ENCODE results near the gene SPNS1. TPM values are rescaled to one million over a fixed set of nuclear protein-coding genes. Genes with fewer than 3 reads are reported as not detected.
"Not testable (repeated sequence)": the region's sequence is repeated elsewhere in the genome, so short reads cannot be mapped to it uniquely, and the experiment has no call there.

SPNS1 gene
- total and polyA plus RNA-seq, 8 donors = 12.6 to 57.6 (median 15.2) TPM

DNA sequence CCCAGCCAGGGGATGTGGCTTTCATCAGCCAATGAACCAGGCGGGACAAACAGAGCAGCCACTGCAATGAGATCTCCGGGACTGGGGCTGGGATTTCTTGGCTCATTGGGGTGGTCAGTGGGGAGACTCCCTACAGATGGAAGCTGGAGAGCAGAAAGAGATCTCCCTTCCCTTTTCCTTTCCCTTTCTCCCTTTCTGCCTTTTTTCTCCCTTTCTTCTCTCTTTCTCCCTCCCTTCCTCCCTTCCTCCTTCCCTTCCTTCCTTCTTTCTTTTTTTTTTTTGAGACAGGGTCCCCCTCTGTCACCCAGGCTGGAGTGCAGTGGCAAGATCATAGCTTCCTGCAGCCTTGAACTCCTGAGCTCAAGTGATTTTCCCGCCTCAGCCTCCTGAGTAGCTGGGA is 24.3 kb downstream of the SPNS1 start:
- Histone ChIP-seq H3K4me3 (no peak overlapping the region), H3K27ac (no peak overlapping the region), H3K4me1 (no peaks in the 10 kb centered on the region), H3K27me3 (no peaks in the 10 kb centered on the region), H3K9me3 (no peaks in the 10 kb centered on the region), H3K36me3 (no peaks in the 10 kb centered on the region)
- DNase-seq (no peak), ATAC-seq (no peak), FAIRE-seq (no peak)
- TF ChIP-seq, protein P1, sequence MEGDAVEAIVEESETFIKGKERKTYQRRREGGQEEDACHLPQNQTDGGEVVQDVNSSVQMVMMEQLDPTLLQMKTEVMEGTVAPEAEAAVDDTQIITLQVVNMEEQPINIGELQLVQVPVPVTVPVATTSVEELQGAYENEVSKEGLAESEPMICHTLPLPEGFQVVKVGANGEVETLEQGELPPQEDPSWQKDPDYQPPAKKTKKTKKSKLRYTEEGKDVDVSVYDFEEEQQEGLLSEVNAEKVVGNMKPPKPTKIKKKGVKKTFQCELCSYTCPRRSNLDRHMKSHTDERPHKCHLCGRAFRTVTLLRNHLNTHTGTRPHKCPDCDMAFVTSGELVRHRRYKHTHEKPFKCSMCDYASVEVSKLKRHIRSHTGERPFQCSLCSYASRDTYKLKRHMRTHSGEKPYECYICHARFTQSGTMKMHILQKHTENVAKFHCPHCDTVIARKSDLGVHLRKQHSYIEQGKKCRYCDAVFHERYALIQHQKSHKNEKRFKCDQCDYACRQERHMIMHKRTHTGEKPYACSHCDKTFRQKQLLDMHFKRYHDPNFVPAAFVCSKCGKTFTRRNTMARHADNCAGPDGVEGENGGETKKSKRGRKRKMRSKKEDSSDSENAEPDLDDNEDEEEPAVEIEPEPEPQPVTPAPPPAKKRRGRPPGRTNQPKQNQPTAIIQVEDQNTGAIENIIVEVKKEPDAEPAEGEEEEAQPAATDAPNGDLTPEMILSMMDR (IDR thresholded peaks at IDR 0.05) = no peak
- 52 to 78% methylated on average over 3 of the region's 3 CpGs for WGBS, 2 donors
- intact Hi-C loops (cut with DNase I) = no loop called here

DNA sequence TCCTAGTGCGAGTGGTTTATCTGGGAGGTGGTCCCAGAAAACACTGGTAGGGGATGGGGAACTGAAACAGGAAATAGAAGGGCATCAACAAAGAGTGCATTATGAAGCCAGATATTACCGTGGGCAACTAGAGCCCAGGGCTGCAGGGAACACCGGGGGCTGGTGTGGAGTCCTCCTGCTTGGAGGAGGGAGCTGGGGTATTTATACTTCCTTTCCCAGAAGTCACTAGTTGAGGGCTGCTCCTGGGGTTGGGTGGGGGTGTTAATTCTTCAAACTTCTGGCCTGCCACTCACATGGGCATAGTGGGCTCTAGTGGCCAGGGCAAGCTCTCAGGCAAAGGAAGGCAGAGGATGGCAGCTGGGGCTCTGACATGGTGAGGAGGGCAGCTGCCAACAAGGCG is 25.0 kb downstream of the SPNS1 start:
- H3K27ac ChIP-seq = no peak overlapping the region
- FAIRE-seq (no peak), ATAC-seq (no peak), DNase-seq (no peak)
- H3K36me3 ChIP-seq = no peaks in the 10 kb centered on the region
- no peak overlapping the region for H3K4me3 ChIP-seq
- H3K9me3 ChIP-seq = no peaks in the 10 kb centered on the region
- H3K4me1 ChIP-seq = no peaks in the 10 kb centered on the region
- H3K27me3 ChIP-seq = no peaks in the 10 kb centered on the region
- intact Hi-C loops (cut with DNase I) = no loop called here
- 51 to 64% methylated on average over 4 of the region's 4 CpGs for WGBS, 2 donors
- TF ChIP-seq, protein P1 (IDR thresholded peaks at IDR 0.05) = no peak

DNA sequence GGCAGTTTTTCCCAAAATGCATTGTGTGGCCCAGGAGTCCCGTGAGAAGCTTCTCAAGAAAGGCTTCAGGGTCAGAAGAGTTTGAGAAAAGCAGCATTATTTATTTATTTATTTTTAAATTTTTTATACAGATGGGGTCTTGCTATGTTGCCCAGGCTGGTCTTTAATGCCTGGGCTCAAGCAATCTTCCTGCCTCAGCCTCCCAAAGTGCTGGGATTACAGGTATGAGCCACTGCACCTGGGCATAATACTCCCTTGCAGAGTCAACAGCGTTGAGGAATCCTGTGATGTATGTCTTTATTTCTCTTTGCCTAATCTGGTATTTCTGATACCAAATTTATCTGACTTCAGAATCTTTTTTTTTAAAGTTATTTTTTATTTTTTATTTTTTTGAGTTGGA is 25.4 kb downstream of the SPNS1 start:
- intact Hi-C loops (cut with DNase I) = no loop called here

DNA sequence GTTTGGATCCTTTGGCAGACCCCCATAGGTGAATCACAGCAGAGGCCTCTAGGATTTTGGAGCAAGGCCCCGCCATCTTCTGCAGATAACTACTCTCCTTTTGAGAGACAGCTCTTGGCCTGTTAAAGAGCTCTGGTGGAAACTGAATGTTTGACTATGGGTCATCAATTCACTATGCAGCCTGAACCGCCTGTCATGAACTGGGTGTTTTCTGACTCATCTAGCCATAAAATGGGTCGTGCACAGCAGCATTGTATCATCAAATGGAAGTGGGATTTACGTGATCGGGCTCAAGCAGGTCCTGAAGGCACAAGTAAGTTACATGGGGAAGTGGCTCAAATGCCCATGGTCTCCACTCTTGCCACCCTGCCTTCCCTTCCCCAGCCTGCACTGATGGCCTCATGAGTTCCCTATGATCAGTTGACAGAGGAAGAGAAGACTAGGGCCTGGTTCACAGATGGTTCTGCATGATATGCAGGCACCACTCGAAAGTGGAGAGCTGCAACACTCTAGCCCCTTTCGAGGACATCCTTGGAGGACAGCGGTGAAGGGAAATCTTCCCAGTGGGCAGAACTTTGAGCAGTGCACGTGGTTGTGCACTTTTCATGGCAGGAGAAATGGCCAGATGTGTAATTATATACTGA is 30.0 kb downstream of the SPNS1 start:
- H3K27ac ChIP-seq; intact Hi-C loops (cut with DNase I); ATAC-seq; H3K4me1 ChIP-seq; DNase-seq; H3K36me3 ChIP-seq; H3K4me3 ChIP-seq; H3K27me3 ChIP-seq; FAIRE-seq; H3K9me3 ChIP-seq: not testable (repeated sequence)
- WGBS, 2 donors = 63 to 69% methylated on average over 9 of the region's 9 CpGs

More for the DNA sequence above, 25.4 kb downstream of the SPNS1 start:
- H3K4me3 ChIP-seq = no peak overlapping the region
- ATAC-seq (no peak), FAIRE-seq (no peak), DNase-seq (no peak)
- H3K27me3 ChIP-seq = no peaks in the 10 kb centered on the region
- 84 to 95% methylated on average over 2 of the region's 2 CpGs for WGBS, 2 donors
- H3K27ac ChIP-seq = no peak overlapping the region
- H3K4me1 ChIP-seq = no peaks in the 10 kb centered on the region
- no peaks in the 10 kb centered on the region for H3K36me3 ChIP-seq
- TF ChIP-seq, protein P1 (IDR thresholded peaks at IDR 0.05) = no peak
- H3K9me3 ChIP-seq = no peaks in the 10 kb centered on the region

DNA sequence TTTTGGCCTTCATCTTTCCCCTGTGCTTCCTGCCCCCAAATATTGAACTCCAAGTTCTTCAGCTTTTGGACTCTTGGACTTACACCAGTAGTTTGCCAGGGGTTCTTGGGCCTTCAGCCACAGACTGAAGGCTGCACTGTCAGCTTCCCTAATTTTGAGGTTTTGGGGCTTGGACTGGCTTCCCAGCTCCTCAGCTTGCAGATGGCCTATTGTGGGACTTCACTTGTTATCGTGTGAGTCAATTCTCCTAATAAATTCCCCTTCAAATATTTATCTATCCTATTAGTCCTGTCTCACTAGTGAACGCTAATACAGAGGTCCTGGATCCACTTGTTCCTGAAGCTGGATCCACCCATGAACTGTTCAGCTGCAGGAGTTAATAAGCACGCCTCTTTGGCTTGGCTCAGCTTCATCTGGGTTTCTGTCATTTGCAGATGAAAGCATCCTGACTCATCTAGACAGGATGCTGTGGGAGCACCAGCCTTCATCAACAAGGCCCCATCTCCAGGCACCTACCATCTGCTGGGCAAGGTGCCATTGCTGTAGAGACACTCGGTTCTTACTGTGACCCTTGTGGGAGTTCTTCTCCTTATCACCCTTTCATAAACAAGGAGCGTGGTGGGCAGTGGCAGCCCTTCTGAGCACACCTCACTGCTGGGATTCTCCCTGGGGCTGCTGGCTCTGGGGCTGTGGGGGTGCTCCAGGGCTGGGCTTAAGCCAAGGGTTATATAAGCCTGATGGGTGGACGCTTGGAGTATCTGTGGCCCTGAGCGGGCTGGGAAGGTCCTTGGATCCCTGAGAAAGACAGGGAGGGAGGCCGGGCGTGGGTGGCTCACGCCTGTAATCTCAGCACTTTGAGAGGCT is 33.4 kb downstream of the SPNS1 start:
- WGBS, 2 donors = 55 to 57% methylated on average over 10 of the region's 10 CpGs
- H3K9me3 ChIP-seq = no peaks in the 10 kb centered on the region
- no peak for ATAC-seq

More for the DNA sequence above, 33.4 kb downstream of the SPNS1 start:
- no peaks in the 10 kb centered on the region for H3K27me3 ChIP-seq
- TF ChIP-seq, protein P1 (IDR thresholded peaks at IDR 0.05) = no peak
- intact Hi-C loops (cut with DNase I) = no loop called here
- no peaks in the 10 kb centered on the region for H3K4me1 ChIP-seq
- FAIRE-seq (no peak), DNase-seq (no peak)
- no peak overlapping the region for H3K4me3 ChIP-seq
- H3K27ac ChIP-seq = no peak overlapping the region
- H3K36me3 ChIP-seq = no peaks in the 10 kb centered on the region

All from pancreas (tissue), 10 donors.